ENCODE data around the gene CASKIN1.

CASKIN1 gene

GRCh38 chr16:2223942-2224486 lies 27.6 kb upstream of the CASKIN1 start:
- DNase-seq (peak; percentile 52), ATAC-seq (ENCODE audit: insufficient read depth, low read depth) (peak; percentile 29)
- peaks cover 24% of the 10 kb centered on the region for H3K36me3 ChIP-seq (ENCODE audit: insufficient read depth, low read length)
- TF ChIP-seq CTCF (IDR thresholded peaks at IDR 0.05; ENCODE audit: borderline replicate concordance, extremely low read depth, low read length, poor library complexity, severe bottlenecking) (peak; percentile 42), EZH2 (IDR thresholded peaks at IDR 0.05; ENCODE audit: borderline replicate concordance, low read depth, low read length, severe bottlenecking) (no peak)
- H3K27ac ChIP-seq (ENCODE audit: low read length): peak overlapping the region; percentile 58
- H3K4me3 ChIP-seq (ENCODE audit: low read depth in 1 of 2, low read length in 2 of 2): peak overlapping the region; percentile 58 to 75; a peak in 3 of 4 replicates
- peaks cover 30% of the 10 kb centered on the region for H4K20me1 ChIP-seq (ENCODE audit: insufficient read depth, low read length)
- H3K9me3 ChIP-seq (ENCODE audit: insufficient read depth, low read length, severe bottlenecking): no peaks in the 10 kb centered on the region
- peaks cover 54% of the 10 kb centered on the region for H3K79me2 ChIP-seq (ENCODE audit: insufficient read depth, low read length)
- H3K27me3 ChIP-seq (ENCODE audit: insufficient read depth, low read length, poor library complexity): no peaks in the 10 kb centered on the region
- peaks cover 24% of the 10 kb centered on the region for H3K4me1 ChIP-seq (ENCODE audit: insufficient read depth, low read length)
- peak overlapping the region; percentile 70 for H2AFZ ChIP-seq (ENCODE audit: low read depth, low read length)
- peak overlapping the region; percentile 78 for H3K4me2 ChIP-seq (ENCODE audit: insufficient read depth, low read length)
- H3K9ac ChIP-seq (ENCODE audit: low read depth, low read length): peak overlapping the region; percentile 88

GRCh38 chr16:2223221-2223941 lies 27.0 kb upstream of the CASKIN1 start, which contains the start of gene E4F1:
Gene E4F1, plus strand, starts transcription at chr16:2223591. Its CDS starts 23 bp downstream, at chr16:2223614.
- H3K27ac ChIP-seq (ENCODE audit: low read length): peak within 1 kb of the TSS; percentile 70
- H2AFZ ChIP-seq (ENCODE audit: low read depth, low read length): peak within 1 kb of the TSS; percentile 70
- peak within 1 kb of the TSS; percentile 58 to 75; a peak in 3 of 4 replicates for H3K4me3 ChIP-seq (ENCODE audit: low read depth in 1 of 2, low read length in 2 of 2)
- H3K4me2 ChIP-seq (ENCODE audit: insufficient read depth, low read length): peak within 1 kb of the TSS; percentile 78
- H3K27me3 ChIP-seq (ENCODE audit: insufficient read depth, low read length, poor library complexity): no peaks in the 10 kb centered on the region
- peaks cover 23% of the 10 kb centered on the region; the same call in 1 of the 2 replicates for H4K20me1 ChIP-seq (ENCODE audit: insufficient read depth, low read length)
- H3K9ac ChIP-seq (ENCODE audit: low read depth, low read length): peak within 1 kb of the TSS; percentile 88
- TF ChIP-seq EZH2 (IDR thresholded peaks at IDR 0.05; ENCODE audit: borderline replicate concordance, low read depth, low read length, severe bottlenecking): no peak
- TF ChIP-seq CTCF (IDR thresholded peaks at IDR 0.05; ENCODE audit: borderline replicate concordance, extremely low read depth, low read length, poor library complexity, severe bottlenecking): no peak
- no peaks in the 10 kb centered on the region for H3K9me3 ChIP-seq (ENCODE audit: insufficient read depth, low read length, severe bottlenecking)
- DNase-seq (peak; percentile 100), ATAC-seq (ENCODE audit: insufficient read depth, low read depth) (peak; percentile 93)
- H3K36me3 ChIP-seq (ENCODE audit: insufficient read depth, low read length): peaks cover 18% of the 10 kb centered on the region
- H3K79me2 ChIP-seq (ENCODE audit: insufficient read depth, low read length): peaks cover 48% of the 10 kb centered on the region
- H3K4me1 ChIP-seq (ENCODE audit: insufficient read depth, low read length): peaks cover 24% of the 10 kb centered on the region

- Histone ChIP-seq H2AFZ (ENCODE audit: low read depth, low read length) (no peak overlapping the region), H3K4me2 (ENCODE audit: insufficient read depth, low read length) (peak overlapping the region; percentile 94), H3K4me1 (ENCODE audit: insufficient read depth, low read length) (peaks cover 36% of the 10 kb centered on the region), H4K20me1 (ENCODE audit: insufficient read depth, low read length) (peaks cover 22% of the 10 kb centered on the region), H3K9ac (ENCODE audit: low read depth, low read length) (no peak overlapping the region), H3K4me3 (ENCODE audit: low read depth in 1 of 2, low read length in 2 of 2) (peak overlapping the region in 1 of 2 experiments; percentile 32; a peak in 1 of 4 replicates), H3K27ac (ENCODE audit: low read length) (no peak overlapping the region), H3K79me2 (ENCODE audit: insufficient read depth, low read length) (peaks cover 41% of the 10 kb centered on the region), H3K36me3 (ENCODE audit: insufficient read depth, low read length) (peaks cover 25% of the 10 kb centered on the region), H3K27me3 (ENCODE audit: insufficient read depth, low read length, poor library complexity) (no peaks in the 10 kb centered on the region), H3K9me3 (ENCODE audit: insufficient read depth, low read length, severe bottlenecking) (no peaks in the 10 kb centered on the region)
- ATAC-seq (ENCODE audit: insufficient read depth, low read depth): no peak
- DNase-seq: no peak
- no peak for TF ChIP-seq EZH2 (IDR thresholded peaks at IDR 0.05; ENCODE audit: borderline replicate concordance, low read depth, low read length, severe bottlenecking)
- no peak for TF ChIP-seq CTCF (IDR thresholded peaks at IDR 0.05; ENCODE audit: borderline replicate concordance, extremely low read depth, low read length, poor library complexity, severe bottlenecking)
These were observed 19.9 kb upstream of the CASKIN1 start for GRCh38 chr16:2216330-2216729.

Data from DND-41 (cell line).